ENCODE results near the gene CLCN7.

The CLCN7 gene, protein sequence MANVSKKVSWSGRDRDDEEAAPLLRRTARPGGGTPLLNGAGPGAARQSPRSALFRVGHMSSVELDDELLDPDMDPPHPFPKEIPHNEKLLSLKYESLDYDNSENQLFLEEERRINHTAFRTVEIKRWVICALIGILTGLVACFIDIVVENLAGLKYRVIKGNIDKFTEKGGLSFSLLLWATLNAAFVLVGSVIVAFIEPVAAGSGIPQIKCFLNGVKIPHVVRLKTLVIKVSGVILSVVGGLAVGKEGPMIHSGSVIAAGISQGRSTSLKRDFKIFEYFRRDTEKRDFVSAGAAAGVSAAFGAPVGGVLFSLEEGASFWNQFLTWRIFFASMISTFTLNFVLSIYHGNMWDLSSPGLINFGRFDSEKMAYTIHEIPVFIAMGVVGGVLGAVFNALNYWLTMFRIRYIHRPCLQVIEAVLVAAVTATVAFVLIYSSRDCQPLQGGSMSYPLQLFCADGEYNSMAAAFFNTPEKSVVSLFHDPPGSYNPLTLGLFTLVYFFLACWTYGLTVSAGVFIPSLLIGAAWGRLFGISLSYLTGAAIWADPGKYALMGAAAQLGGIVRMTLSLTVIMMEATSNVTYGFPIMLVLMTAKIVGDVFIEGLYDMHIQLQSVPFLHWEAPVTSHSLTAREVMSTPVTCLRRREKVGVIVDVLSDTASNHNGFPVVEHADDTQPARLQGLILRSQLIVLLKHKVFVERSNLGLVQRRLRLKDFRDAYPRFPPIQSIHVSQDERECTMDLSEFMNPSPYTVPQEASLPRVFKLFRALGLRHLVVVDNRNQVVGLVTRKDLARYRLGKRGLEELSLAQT

GRCh38 chr16:1474796-1475551, at the start of gene CLCN7:
TSS of gene CLCN7 (minus strand) at chr16:1475028. CDS start at chr16:1474974, 54 bp downstream.
- no peak for FAIRE-seq

GRCh38 chr16:1524366-1524765, 49.5 kb upstream of the CLCN7 start:
- no peak for FAIRE-seq

- FAIRE-seq, result no peak
These were observed 48.9 kb upstream of the CLCN7 start for GRCh38 chr16:1523581-1524245.

- no peak for FAIRE-seq
These were observed 45.6 kb upstream of the CLCN7 start for GRCh38 chr16:1520461-1520860.

- FAIRE-seq, result no peak
These were observed 45.0 kb upstream of the CLCN7 start for GRCh38 chr16:1519831-1520230.

DNA sequence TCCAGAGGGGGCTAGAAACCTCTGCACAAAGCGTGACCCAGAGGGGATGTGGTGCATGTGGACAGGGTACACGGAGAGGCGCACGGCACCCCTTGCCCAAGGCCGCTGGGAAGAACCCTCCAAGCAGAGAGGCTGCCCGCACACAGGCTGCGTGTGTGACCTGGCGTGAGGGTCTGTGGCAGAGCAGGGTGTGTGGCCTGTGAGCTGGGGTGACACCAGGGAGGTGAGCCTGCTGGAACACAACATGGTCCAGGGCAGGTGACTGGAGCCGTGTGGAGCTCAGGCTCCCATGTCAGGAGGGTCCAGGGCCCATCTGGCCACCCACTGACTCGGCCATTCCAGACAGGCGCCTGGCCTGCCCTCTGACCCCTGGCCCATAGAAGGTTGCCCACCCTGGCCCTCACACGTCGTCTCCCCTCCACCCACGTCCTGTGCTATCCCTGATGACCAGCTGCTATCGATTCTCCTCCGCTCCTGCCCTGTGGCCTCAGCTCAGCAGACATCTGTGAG, 43.9 kb upstream of the CLCN7 start:
- no peak for FAIRE-seq

GRCh38 chr16:1514507-1514906, 39.7 kb upstream of the CLCN7 start:
- FAIRE-seq, result no peak

GRCh38 chr16:1512774-1513173, 37.9 kb upstream of the CLCN7 start:
- no peak for FAIRE-seq

DNA sequence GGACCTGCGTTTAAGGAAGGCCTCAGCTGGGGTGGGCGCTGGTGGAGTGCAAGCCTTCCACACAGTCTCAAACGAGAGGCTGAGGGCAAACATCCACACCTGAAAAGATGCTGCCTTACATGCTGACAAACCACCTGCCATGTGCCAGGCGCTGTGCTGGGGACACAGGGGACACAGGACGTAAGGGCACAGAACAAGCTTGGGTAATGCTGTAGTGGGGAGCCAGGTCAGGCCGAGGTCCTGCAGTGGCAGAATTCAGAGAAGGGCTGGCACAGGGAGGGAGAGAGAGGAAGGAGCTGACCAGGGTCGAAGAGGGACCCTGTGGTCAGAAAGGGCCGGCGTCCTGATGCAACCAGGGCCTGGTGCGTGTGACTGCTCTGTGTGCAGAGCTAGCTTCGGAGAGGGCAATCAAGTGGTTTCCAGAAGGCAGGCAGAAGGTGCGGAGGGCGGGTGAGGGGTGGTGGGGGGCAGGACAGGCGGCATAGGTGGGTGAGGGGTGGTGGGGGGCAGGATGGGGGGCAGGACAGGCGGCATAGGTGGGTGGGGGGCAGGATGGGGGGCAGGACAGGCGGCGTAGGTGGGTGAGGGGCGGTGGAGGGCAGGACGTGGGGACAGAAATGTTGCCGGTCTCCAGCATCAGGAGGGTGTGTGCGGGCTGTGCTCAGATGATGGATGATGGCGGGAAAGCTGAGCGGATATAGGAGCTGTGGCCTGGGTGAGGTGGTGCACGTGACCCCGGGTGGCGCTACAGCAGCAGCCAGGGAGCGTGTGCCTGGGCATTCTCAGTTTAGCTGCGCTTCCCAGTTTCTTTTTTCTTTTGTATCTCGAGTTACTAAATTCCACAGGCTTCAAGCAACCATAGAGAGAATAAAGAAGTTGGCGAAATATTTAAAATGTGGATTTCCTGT, 37.1 kb upstream of the CLCN7 start:
- no peak for FAIRE-seq

DNA sequence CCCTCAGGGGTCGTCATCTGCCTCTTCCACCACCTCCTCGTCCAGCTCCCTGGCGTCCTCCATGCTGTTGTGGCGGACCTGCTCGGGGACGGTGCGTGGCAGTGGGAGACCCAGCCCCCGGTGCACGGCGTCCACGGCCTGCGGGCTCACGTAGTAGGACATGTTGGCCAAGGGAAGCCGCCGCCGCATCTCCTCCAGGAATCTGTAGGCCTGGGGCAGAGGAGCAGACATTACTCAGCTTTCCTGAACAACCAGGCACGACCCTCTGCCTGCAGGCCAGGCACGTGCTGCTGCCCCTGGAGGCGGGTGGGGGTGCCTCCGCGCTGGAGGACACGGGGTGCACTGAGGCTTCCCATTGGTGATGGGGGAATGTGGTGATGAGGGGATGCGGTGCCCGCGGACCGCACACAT, 36.1 kb upstream of the CLCN7 start:
- FAIRE-seq, result no peak

GRCh38 chr16:1510272-1510671, 35.4 kb upstream of the CLCN7 start:
- no peak for FAIRE-seq

DNA sequence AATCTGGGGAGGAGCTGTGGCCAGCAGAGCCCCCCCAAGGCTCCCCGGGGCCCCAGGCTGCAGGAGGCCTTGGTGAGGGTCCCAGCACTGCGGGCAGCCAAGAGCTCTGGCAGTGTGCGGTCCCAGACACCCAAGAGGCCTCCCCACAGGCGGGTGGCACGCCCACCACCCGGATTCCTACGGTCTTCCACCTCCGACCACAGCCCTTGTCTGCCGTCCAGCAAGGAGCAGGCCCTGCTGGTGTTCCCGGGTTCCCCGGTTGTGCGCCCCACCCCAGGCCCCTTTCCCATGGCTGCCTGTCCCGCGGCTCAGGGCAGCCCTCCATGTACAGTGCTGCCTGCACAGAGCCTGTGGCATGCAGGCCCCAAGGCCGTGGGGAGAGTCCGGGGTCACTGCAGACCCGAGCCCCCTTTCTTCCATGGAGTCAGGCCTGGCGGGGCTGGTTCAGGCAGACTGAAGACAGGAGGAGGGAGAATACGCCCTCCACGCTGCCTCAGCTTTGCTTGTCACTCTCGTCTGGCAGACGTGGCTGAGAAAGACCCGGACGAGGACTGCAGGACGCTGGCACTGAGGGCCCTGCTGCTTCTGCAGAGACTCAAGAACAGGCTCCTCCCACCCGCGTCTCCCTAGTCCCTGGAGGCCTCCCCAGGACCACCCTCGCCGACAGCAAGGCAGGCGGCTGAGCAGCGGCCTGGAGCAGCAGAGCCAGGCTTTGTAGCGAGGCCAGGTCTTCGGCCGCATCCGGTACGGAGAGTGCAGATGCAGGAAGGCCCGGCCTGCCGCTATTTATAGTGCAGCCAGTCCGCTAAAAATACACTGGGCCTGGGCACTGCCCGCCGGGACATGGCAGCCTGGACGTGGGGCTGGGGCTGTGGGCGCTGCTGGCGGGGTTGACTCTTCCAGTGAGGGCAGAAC, 34.7 kb upstream of the CLCN7 start:
- FAIRE-seq, result no peak

GRCh38 chr16:1508494-1509187, 33.8 kb upstream of the CLCN7 start:
- no peak for FAIRE-seq

- no peak for FAIRE-seq
These were observed 31.8 kb upstream of the CLCN7 start for GRCh38 chr16:1506494-1507213.

DNA sequence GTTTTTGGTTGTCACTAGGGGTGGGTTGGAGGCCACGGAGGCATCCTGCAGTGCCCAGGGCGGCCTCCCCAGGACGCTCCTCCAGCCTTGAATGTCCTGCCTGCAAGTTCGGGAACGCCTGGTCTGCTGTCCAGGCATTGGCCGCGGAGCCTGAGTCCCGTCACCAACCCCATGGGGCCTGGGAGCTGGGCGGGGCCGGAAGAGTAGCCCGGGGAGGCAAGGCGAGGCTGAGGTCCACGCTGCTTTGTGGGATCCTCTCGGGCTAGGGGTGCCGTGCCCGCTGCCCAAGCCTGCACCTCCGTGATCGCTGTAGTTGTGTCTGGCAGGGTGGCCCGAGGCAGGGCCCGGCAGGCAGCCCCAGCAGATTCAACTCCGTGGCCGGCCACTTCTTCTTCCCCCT, 31.1 kb upstream of the CLCN7 start:
- no peak for FAIRE-seq

- no peak for FAIRE-seq
These were observed 30.4 kb upstream of the CLCN7 start for GRCh38 chr16:1505073-1505844.

DNA sequence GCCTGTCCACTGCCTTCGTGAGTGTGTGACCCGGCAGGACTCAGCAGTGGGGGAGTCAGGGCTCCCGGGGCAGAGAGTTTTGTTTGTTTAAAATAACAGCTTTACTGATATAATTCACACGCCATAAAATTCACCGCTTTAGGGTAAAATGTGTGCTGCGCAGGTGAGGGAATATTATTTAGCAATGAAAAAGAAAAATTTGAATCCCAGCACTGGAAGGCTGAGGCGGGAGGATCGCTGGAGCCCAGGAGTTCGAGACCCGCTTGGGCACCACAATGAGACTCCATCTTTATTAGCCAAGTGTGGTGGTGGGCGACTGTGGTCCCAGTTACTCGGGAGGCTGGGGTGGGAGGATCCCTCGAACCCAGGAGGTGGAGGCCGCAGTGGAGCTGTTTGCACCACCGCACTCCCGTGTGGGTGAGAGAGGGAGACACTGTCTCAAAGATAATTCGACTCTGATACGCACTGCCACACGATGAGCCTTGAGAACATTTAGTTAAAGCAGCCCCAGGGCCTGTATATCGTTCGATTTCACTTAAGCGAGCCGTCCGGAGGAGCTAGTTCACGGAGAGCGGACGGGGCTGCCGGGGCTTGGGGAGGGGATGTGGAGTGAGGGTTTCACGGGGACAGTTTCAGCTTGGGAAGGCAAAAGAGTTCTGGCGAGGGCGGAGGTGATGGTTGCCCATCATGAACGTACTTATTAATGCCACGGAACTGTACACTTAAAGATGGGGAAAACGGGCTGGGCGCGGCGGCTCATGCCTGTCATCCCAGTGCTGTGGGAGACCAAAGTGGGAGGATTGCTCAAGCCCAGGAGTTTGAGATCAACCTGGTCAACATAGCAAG, 28.5 kb upstream of the CLCN7 start:
- FAIRE-seq, result no peak
